Measurements from ENCODE around the gene CADPS.

GRCh38 chr3:62918777-62919176 is 43.6 kb upstream of the CADPS start:
- TF ChIP-seq POLR2A (IDR thresholded peaks at IDR 0.05) (no peak), CTCF (IDR thresholded peaks at IDR 0.05) (no peak), POLR2AphosphoS5 (IDR thresholded peaks at IDR 0.05) (no peak)
